Activated CD4-positive, alpha-beta T cell treated with anti-CD3 and anti-CD28 coated beads for 36 hours (primary cell): ENCODE data around the gene DUSP14. TPM values are rescaled to one million over a fixed set of nuclear protein-coding genes. Genes with fewer than 3 reads are reported as not detected.
"Not testable (repeated sequence)": the region's sequence is repeated elsewhere in the genome, so short reads cannot be mapped to it uniquely, and the experiment has no call there.

Source experiments
- ATAC-seq: fragments of 200-7000 bp; cut with Tn5 transposase; one replicate; pipeline ENCODE4 v1.10.0; 2021; ENCODE audit warnings: mild to moderate bottlenecking, moderate library complexity
- CTCF ChIA-PET: fragments of 350-600 bp; sonication (Branson Sonifier 250); formaldehyde crosslinking; loops from one replicate; lab custom pipeline; 2021; ENCODE audit warnings: antibody characterized with exemption; lab: Charles Lee
- POLR2A ChIA-PET: fragments of 350-600 bp; sonication (Branson Sonifier 250); formaldehyde crosslinking; loops from one replicate; lab custom pipeline; 2021; ENCODE audit warnings: antibody characterized with exemption, inconsistent platforms; lab: Charles Lee
- DNase-seq: peaks from one replicate; pipeline ENCODE4 v3.0.0-alpha.2; 2020
- H3K27ac Mint-ChIP-seq: one replicate; pipeline ENCODE4 v1.8.0; 2021; ENCODE audit warnings: mixed read lengths
- H3K27me3 Mint-ChIP-seq: one replicate; pipeline ENCODE4 v1.8.0; 2021; ENCODE audit warnings: mixed read lengths
- H3K36me3 Mint-ChIP-seq: one replicate; pipeline ENCODE4 v1.8.0; 2021; ENCODE audit warnings: low read depth, mixed read lengths
- H3K4me1 Mint-ChIP-seq: one replicate; pipeline ENCODE4 v1.8.0; 2021; ENCODE audit warnings: mixed read lengths
- H3K4me3 Mint-ChIP-seq: one replicate; pipeline ENCODE4 v1.8.0; 2021; ENCODE audit warnings: mild to moderate bottlenecking, moderate library complexity, mixed read lengths
- H3K9me3 Mint-ChIP-seq: one replicate; pipeline ENCODE4 v1.8.0; 2021; ENCODE audit warnings: low read depth, mixed read lengths
- intact Hi-C, 2 experiments: fragments of 100-400 bp; cut with DNase I in 1 of 2; cut with micrococcal nuclease in 1 of 2; formaldehyde crosslinking; loops; one replicate each; pipeline versions ENCODE4 v1.14.2 to v1.15.1; 2022 to 2024; cut with DNase I, micrococcal nuclease
- total RNA-seq, 2 experiments: library from RNA; stranded (reverse); gene quantifications; one replicate each; pipeline ENCODE4 v1.2.3, GENCODE V29; 2021

DUSP14 gene
- total RNA-seq: 10 to 100 TPM; 11.9 to 13.1 TPM

GRCh38 chr17:37489197-37490001 lies at the start of gene DUSP14:
TSS of gene DUSP14 (plus strand) at chr17:37489891. CDS start at chr17:37512273, 22,382 bp downstream.
- peak; percentile 88 for DNase-seq
- H3K27me3 Mint-ChIP-seq: no peaks in the 10 kb centered on the region
- POLR2A ChIA-PET: interaction anchor here (0.6 kb wide), 1 partner anchor 807 kb away, joined by 4 read pairs; no protein-coding TSS in a partner anchor
- peak within 1 kb of the TSS; percentile 93 for H3K27ac Mint-ChIP-seq
- H3K4me1 Mint-ChIP-seq: peaks cover 44% of the 10 kb centered on the region
- no peaks in the 10 kb centered on the region for H3K9me3 Mint-ChIP-seq
- CTCF ChIA-PET: no interaction called here
- intact Hi-C loops: loop anchor here (1.0 to 5.0 kb wide), 9 partner anchors 82 to 1913 kb away; partner anchors contain the start of genes SYNRG (in 2 of the 2), ACACA (in 1 of the 2), FBXL20 (in 1 of the 2) and GGNBP2 (in 1 of the 2)
- H3K4me3 Mint-ChIP-seq: peak within 1 kb of the TSS; percentile 88
- peak; percentile 74 for ATAC-seq
- no peaks in the 10 kb centered on the region for H3K36me3 Mint-ChIP-seq

- Mint-ChIP-seq H3K4me3 (no peak overlapping the region), H3K36me3 (peaks cover 44% of the 10 kb centered on the region), H3K27ac (no peak overlapping the region), H3K4me1 (no peaks in the 10 kb centered on the region), H3K9me3 (no peaks in the 10 kb centered on the region), H3K27me3 (no peaks in the 10 kb centered on the region)
- DNase-seq (no peak), ATAC-seq (no peak)
- ChIA-PET POLR2A (no interaction called here), CTCF (no interaction called here)
- intact Hi-C loops: no loop called here
Observed at GRCh38 chr17:37440424-37440823, 49.3 kb upstream of the DUSP14 start.

- H3K9me3 Mint-ChIP-seq, H3K4me1 Mint-ChIP-seq, intact Hi-C loops, H3K27ac Mint-ChIP-seq, DNase-seq, H3K27me3 Mint-ChIP-seq, POLR2A ChIA-PET, ATAC-seq, H3K4me3 Mint-ChIP-seq: not testable (repeated sequence)
- peaks cover 46% of the 10 kb centered on the region for H3K36me3 Mint-ChIP-seq
- CTCF ChIA-PET: interaction anchor here (0.7 kb wide), 1 partner anchor 69 kb away, joined by 4 read pairs; no protein-coding TSS in a partner anchor
Observed at GRCh38 chr17:37441369-37442014, 48.2 kb upstream of the DUSP14 start.

GRCh38 chr17:37446027-37446426 lies 43.7 kb upstream of the DUSP14 start:
- POLR2A ChIA-PET: no interaction called here
- H3K36me3 Mint-ChIP-seq: peaks cover 41% of the 10 kb centered on the region

GRCh38 chr17:37447641-37448040 lies 42.0 kb upstream of the DUSP14 start:
- H3K27ac Mint-ChIP-seq: no peak overlapping the region
- intact Hi-C loops: no loop called here
- H3K36me3 Mint-ChIP-seq: peaks cover 36% of the 10 kb centered on the region
- POLR2A ChIA-PET: no interaction called here
- CTCF ChIA-PET: interaction anchor here (0.6 kb wide), 1 partner anchor 11 kb away, joined by 4 read pairs; no protein-coding TSS in a partner anchor
- no peaks in the 10 kb centered on the region for H3K9me3 Mint-ChIP-seq
- H3K4me1 Mint-ChIP-seq: peaks cover 9% of the 10 kb centered on the region
- no peak overlapping the region for H3K4me3 Mint-ChIP-seq
- ATAC-seq (peak; percentile 84), DNase-seq (no peak)
- H3K27me3 Mint-ChIP-seq: no peaks in the 10 kb centered on the region

More at GRCh38 chr17:37446027-37446426, 43.7 kb upstream of the DUSP14 start:
- ATAC-seq: no peak
- Mint-ChIP-seq H3K27me3 (no peaks in the 10 kb centered on the region), H3K9me3 (no peaks in the 10 kb centered on the region), H3K27ac (no peak overlapping the region), H3K4me1 (peaks cover 9% of the 10 kb centered on the region), H3K4me3 (no peak overlapping the region)
- DNase-seq: no peak
- intact Hi-C loops: no loop called here
- CTCF ChIA-PET: interaction anchor here (1.4 to 1.6 kb wide), 2 partner anchors 30 to 73 kb away, joined by 3 to 4 read pairs; no protein-coding TSS in a partner anchor

- ChIA-PET CTCF (interaction anchor here (0.6 kb wide), 1 partner anchor 416 kb away, joined by 4 read pairs; no protein-coding TSS in a partner anchor), POLR2A (interaction anchor here (0.6 kb wide), 1 partner anchor 338 kb away, joined by 8 read pairs; no protein-coding TSS in a partner anchor)
- Mint-ChIP-seq H3K9me3 (no peaks in the 10 kb centered on the region), H3K27ac (no peak overlapping the region), H3K4me1 (peaks cover 9% of the 10 kb centered on the region), H3K36me3 (peaks cover 37% of the 10 kb centered on the region), H3K27me3 (no peaks in the 10 kb centered on the region), H3K4me3 (no peak overlapping the region)
- DNase-seq (no peak), ATAC-seq (no peak)
- intact Hi-C loops: no loop called here
Observed at GRCh38 chr17:37450112-37450511, 39.6 kb upstream of the DUSP14 start.

GRCh38 chr17:37457801-37458200 lies 31.9 kb upstream of the DUSP14 start:
- H3K4me1 Mint-ChIP-seq, intact Hi-C loops, H3K9me3 Mint-ChIP-seq, H3K27ac Mint-ChIP-seq, ATAC-seq, POLR2A ChIA-PET, H3K27me3 Mint-ChIP-seq, H3K4me3 Mint-ChIP-seq, DNase-seq: not testable (repeated sequence)
- peaks cover 35% of the 10 kb centered on the region for H3K36me3 Mint-ChIP-seq
- CTCF ChIA-PET: interaction anchor here (0.6 kb wide), 1 partner anchor 138 kb away, joined by 5 read pairs; no protein-coding TSS in a partner anchor

- no peaks in the 10 kb centered on the region for H3K9me3 Mint-ChIP-seq
- CTCF ChIA-PET: no interaction called here
- no peak overlapping the region for H3K27ac Mint-ChIP-seq
- intact Hi-C loops: no loop called here
- H3K4me1 Mint-ChIP-seq: peaks cover 4% of the 10 kb centered on the region
- no peaks in the 10 kb centered on the region for H3K27me3 Mint-ChIP-seq
- no peak for ATAC-seq
- no peak overlapping the region for H3K4me3 Mint-ChIP-seq
- no peak for DNase-seq
- POLR2A ChIA-PET: no interaction called here
- H3K36me3 Mint-ChIP-seq: peaks cover 33% of the 10 kb centered on the region
Observed at GRCh38 chr17:37458805-37459204, 30.9 kb upstream of the DUSP14 start.

- no peaks in the 10 kb centered on the region for H3K27me3 Mint-ChIP-seq
- intact Hi-C loops: no loop called here
- H3K27ac Mint-ChIP-seq: no peak overlapping the region
- ATAC-seq: peak; percentile 58
- DNase-seq: peak; percentile 22
- peaks cover 37% of the 10 kb centered on the region for H3K36me3 Mint-ChIP-seq
- no peaks in the 10 kb centered on the region for H3K9me3 Mint-ChIP-seq
- H3K4me1 Mint-ChIP-seq: peaks cover 4% of the 10 kb centered on the region
- H3K4me3 Mint-ChIP-seq: no peak overlapping the region
- POLR2A ChIA-PET: no interaction called here
- CTCF ChIA-PET: interaction anchor here (1.2 kb wide), 1 partner anchor 15 kb away, joined by 5 read pairs; no protein-coding TSS in a partner anchor
Observed at GRCh38 chr17:37461668-37462067, 28.0 kb upstream of the DUSP14 start.

- intact Hi-C loops: no loop called here
- no peaks in the 10 kb centered on the region for H3K27me3 Mint-ChIP-seq
- no peak for ATAC-seq
- peaks cover 4% of the 10 kb centered on the region for H3K4me1 Mint-ChIP-seq
- H3K4me3 Mint-ChIP-seq: no peak overlapping the region
- H3K27ac Mint-ChIP-seq: no peak overlapping the region
- no peak for DNase-seq
- ChIA-PET POLR2A (no interaction called here), CTCF (no interaction called here)
- H3K36me3 Mint-ChIP-seq: peaks cover 41% of the 10 kb centered on the region
- no peaks in the 10 kb centered on the region for H3K9me3 Mint-ChIP-seq
Observed at GRCh38 chr17:37462492-37462891, 27.2 kb upstream of the DUSP14 start.

- ChIA-PET CTCF (no interaction called here), POLR2A (no interaction called here)
- no peak for DNase-seq
- H3K27me3 Mint-ChIP-seq: no peaks in the 10 kb centered on the region
- H3K27ac Mint-ChIP-seq: no peak overlapping the region
- peaks cover 4% of the 10 kb centered on the region for H3K4me1 Mint-ChIP-seq
- H3K9me3 Mint-ChIP-seq: no peaks in the 10 kb centered on the region
- no peak for ATAC-seq
- intact Hi-C loops: no loop called here
- no peak overlapping the region for H3K4me3 Mint-ChIP-seq
- peaks cover 38% of the 10 kb centered on the region for H3K36me3 Mint-ChIP-seq
Observed at GRCh38 chr17:37463039-37463438, 26.7 kb upstream of the DUSP14 start.
